ENCODE measurements around the gene OR1L6. TPM values are rescaled to one million over a fixed set of nuclear protein-coding genes. Genes with fewer than 3 reads are reported as not detected.

Gene OR1L6, protein sequence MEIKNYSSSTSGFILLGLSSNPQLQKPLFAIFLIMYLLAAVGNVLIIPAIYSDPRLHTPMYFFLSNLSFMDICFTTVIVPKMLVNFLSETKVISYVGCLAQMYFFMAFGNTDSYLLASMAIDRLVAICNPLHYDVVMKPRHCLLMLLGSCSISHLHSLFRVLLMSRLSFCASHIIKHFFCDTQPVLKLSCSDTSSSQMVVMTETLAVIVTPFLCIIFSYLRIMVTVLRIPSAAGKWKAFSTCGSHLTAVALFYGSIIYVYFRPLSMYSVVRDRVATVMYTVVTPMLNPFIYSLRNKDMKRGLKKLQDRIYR
- total RNA-seq = not detected

GRCh38 chr9:122742003-122742402 is at the start of gene OR1L6:
Gene OR1L6 (plus strand): TSS chr9:122742303. CDS start chr9:122749848, 7,545 bp downstream.
- Mint-ChIP-seq H3K4me1 (ENCODE audit: low read depth) (no peaks in the 10 kb centered on the region), H3K4me3 (no peak within 1 kb of the TSS)

GRCh38 chr9:122695696-122696095 is 46.4 kb upstream of the OR1L6 start:
- Mint-ChIP-seq H3K4me1 (ENCODE audit: low read depth) (no peaks in the 10 kb centered on the region), H3K36me3 (ENCODE audit: insufficient read depth) (peaks cover 4% of the 10 kb centered on the region), H3K9me3 (peaks cover 28% of the 10 kb centered on the region), H3K27me3 (ENCODE audit: low read depth) (no peaks in the 10 kb centered on the region), H3K4me3 (no peak overlapping the region)
- DNase-seq (no peak), ATAC-seq (no peak)

More at GRCh38 chr9:122742003-122742402, at the start of gene OR1L6:
- ATAC-seq (no peak), DNase-seq (no peak)
- no peaks in the 10 kb centered on the region for H3K36me3 Mint-ChIP-seq (ENCODE audit: insufficient read depth)
- H3K9me3 Mint-ChIP-seq = peaks cover 23% of the 10 kb centered on the region
- no peaks in the 10 kb centered on the region for H3K27me3 Mint-ChIP-seq (ENCODE audit: low read depth)

DNA sequence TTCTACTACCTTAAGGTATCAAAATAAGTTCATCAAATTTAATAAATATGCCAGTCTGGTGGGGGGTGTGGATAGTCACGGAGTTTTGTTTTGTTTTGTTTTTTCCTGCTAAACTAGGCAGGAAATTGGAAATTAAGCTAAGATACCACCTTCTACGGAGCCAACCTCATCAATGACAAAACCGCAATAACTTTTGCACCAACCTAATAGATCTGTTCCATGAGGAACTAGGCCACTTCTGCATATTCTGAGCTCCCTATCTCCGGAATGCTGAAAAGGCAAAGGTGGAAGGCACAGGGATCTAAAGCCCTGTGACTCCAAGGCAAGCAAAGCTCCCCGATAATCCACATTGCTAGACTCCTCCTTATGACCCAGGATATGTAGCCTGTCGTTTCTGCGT is 24.1 kb upstream of the OR1L6 start:
- Mint-ChIP-seq H3K9me3 (peaks cover 41% of the 10 kb centered on the region), H3K36me3 (ENCODE audit: insufficient read depth) (no peaks in the 10 kb centered on the region), H3K27me3 (ENCODE audit: low read depth) (no peaks in the 10 kb centered on the region), H3K4me1 (ENCODE audit: low read depth) (no peaks in the 10 kb centered on the region), H3K4me3 (no peak overlapping the region)
- ATAC-seq = no peak
- no peak for DNase-seq

DNA sequence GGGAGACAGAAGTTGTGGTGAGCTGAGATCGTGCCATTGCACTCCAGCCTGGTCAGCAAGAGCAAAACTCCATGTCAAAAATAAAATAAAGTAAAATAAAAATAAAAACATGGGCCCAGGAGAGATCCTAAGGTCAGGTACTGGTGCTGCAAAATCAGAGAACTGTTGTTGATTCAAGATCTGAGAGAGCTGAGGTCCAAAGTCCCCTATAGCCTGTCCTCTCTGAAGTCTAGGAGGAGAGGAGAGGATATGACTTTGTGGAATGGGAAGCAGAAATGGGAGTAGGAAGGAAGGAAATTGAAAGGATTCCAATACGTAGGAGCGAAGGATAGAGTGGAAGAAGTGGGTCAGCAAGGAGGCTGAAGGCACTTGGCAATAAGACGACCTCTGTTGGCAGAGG is 22.9 kb upstream of the OR1L6 start:
- H3K36me3 Mint-ChIP-seq (ENCODE audit: insufficient read depth) = no peaks in the 10 kb centered on the region
- H3K9me3 Mint-ChIP-seq = peaks cover 41% of the 10 kb centered on the region
- H3K27me3 Mint-ChIP-seq (ENCODE audit: low read depth) = no peaks in the 10 kb centered on the region
- H3K4me3 Mint-ChIP-seq = no peak overlapping the region
- H3K4me1 Mint-ChIP-seq (ENCODE audit: low read depth) = no peaks in the 10 kb centered on the region
- no peak for DNase-seq
- ATAC-seq = no peak

DNA sequence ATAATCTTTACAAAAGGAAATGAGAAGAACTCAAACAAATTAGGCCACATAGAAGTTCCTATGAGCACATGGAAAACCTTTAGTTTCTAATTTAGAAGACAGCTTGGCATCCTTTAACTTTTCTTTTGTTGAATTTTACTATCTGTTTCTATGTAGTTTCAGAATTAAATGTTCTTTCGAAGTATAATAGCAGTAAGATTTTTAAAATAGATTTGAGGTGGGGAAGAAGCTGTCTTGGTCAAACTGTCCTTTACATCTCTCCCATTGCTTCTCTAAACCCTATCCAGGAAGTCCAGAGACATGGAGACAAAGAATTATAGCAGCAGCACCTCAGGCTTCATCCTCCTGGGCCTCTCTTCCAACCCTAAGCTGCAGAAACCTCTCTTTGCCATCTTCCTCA is 18.4 kb upstream of the OR1L6 start, which contains the start of gene OR1L4:
Gene OR1L4, plus strand, starts transcription at position 301 of the 400 bp plus-strand sequence. Its CDS starts 0 bp downstream, at position 301.
- H3K27me3 Mint-ChIP-seq (ENCODE audit: low read depth) = no peaks in the 10 kb centered on the region
- no peaks in the 10 kb centered on the region for H3K36me3 Mint-ChIP-seq (ENCODE audit: insufficient read depth)
- ATAC-seq (no peak), DNase-seq (no peak)
- H3K9me3 Mint-ChIP-seq = peaks cover 50% of the 10 kb centered on the region
- no peak within 1 kb of the TSS for H3K4me3 Mint-ChIP-seq
- H3K4me1 Mint-ChIP-seq (ENCODE audit: low read depth) = no peaks in the 10 kb centered on the region

DNA sequence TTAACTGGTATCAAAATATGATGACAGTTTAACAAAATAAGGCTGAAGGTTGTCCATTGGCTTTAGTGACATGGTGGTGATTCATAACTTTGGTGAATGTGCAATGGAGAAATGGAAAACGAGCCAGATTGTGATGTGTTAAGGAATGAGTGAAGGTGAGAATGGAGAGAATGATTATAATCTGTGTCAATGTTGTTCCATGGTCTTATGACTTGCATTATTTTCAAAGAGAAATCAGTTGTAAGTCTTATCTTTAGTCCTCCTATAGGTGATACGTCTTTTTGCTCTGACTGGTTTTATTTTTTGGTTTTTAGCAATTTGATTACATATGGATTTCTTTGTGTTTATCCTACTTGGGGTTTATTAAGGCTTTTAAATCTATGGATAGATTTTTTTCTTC is 12.7 kb downstream of the OR1L6 start:
- H3K27me3 Mint-ChIP-seq (ENCODE audit: low read depth) = peaks cover 2% of the 10 kb centered on the region
- ATAC-seq (no peak), DNase-seq (no peak)
- H3K36me3 Mint-ChIP-seq (ENCODE audit: insufficient read depth) = peaks cover 9% of the 10 kb centered on the region
- peaks cover 28% of the 10 kb centered on the region for H3K9me3 Mint-ChIP-seq
- H3K4me3 Mint-ChIP-seq = no peak overlapping the region
- H3K4me1 Mint-ChIP-seq (ENCODE audit: low read depth) = no peaks in the 10 kb centered on the region

DNA sequence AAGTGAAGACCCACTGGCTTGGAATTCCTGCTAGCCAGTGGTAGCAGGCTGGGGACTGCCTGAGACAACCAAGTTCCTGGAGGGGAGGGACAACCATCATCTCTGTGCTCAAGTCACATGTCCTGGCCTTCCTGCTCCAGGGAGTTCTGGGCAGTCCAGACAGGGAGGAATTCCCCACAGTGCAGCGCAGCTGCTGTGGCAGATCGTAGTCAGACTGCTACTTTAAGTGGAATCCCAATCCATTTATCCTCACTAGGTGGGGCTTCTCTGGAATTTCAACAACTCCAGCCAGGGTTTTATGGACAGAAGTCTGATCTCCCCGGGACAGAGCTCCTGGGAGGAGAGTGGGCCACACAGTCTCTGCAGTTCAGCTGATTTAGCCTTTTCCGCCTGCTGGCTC is 25.7 kb downstream of the OR1L6 start:
- no peak for ATAC-seq
- no peaks in the 10 kb centered on the region for H3K27me3 Mint-ChIP-seq (ENCODE audit: low read depth)
- H3K4me3 Mint-ChIP-seq = no peak overlapping the region
- H3K36me3 Mint-ChIP-seq (ENCODE audit: insufficient read depth) = peaks cover 15% of the 10 kb centered on the region
- H3K9me3 Mint-ChIP-seq = peaks cover 52% of the 10 kb centered on the region
- no peak for DNase-seq
- H3K4me1 Mint-ChIP-seq (ENCODE audit: low read depth) = no peaks in the 10 kb centered on the region

DNA sequence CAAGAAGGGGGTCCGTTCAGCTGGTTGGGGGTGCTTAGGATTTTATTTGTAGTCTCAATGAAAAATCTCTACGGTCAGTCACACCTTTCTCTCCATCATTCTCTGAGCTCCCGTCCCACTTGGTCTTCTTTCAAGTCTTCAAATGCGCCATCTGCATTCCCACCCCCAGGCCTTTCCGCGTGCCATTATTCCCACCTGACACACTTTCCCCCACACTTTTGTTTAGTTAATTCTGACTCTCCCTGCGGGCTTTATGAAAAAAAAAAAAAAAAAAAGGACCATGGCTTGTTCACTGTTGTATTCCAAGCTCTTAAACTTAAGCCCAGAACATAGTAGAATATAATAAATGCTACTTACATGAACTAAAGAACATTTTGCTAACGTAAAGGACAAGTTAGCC is 34.9 kb downstream of the OR1L6 start:
- H3K27me3 Mint-ChIP-seq (ENCODE audit: low read depth) = no peaks in the 10 kb centered on the region
- H3K4me1 Mint-ChIP-seq (ENCODE audit: low read depth) = no peaks in the 10 kb centered on the region
- DNase-seq (no peak), ATAC-seq (no peak)
- H3K36me3 Mint-ChIP-seq (ENCODE audit: insufficient read depth) = peaks cover 7% of the 10 kb centered on the region
- no peak overlapping the region for H3K4me3 Mint-ChIP-seq
- H3K9me3 Mint-ChIP-seq = peaks cover 18% of the 10 kb centered on the region

DNA sequence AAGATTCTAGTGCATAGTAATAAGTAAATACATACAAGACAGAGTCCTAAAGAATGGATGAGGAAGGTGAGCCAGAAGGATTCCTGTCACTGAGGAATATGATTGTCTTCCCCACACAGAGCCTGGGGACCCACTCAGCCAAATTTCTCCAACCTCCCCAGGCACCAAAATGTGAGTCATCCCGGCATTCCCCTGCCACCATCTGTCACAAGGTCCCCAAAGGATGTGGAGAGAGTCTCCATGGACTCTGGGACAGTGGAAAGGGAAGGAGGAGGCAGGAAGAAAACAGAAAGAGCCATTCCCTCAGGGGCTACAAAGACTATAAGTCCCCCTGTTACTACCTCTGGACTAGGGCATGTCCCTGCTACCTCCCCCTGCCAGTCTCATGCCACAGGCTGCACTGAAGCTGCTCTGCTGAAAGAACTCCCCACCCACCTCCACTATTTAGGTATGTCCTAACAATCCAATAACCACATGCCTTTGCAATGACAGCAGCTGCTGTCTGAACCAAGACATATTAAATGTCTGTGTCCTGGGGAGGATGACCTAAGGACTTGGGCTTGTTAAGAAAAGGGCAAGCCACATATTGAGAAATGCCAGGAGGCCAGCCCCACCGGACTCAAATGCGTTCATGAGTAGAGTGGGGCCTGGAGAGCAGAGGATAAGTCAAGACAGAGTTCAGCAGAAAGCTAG is 36.0 kb downstream of the OR1L6 start:
- H3K4me1 Mint-ChIP-seq (ENCODE audit: low read depth) = no peaks in the 10 kb centered on the region
- no peak overlapping the region for H3K4me3 Mint-ChIP-seq
- peaks cover 7% of the 10 kb centered on the region for H3K9me3 Mint-ChIP-seq
- H3K27me3 Mint-ChIP-seq (ENCODE audit: low read depth) = no peaks in the 10 kb centered on the region
- DNase-seq = no peak
- ATAC-seq = no peak
- peaks cover 1% of the 10 kb centered on the region for H3K36me3 Mint-ChIP-seq (ENCODE audit: insufficient read depth)

- ATAC-seq (no peak), DNase-seq (no peak)
- Mint-ChIP-seq H3K36me3 (ENCODE audit: insufficient read depth) (no peaks in the 10 kb centered on the region), H3K4me1 (ENCODE audit: low read depth) (no peaks in the 10 kb centered on the region), H3K4me3 (no peak overlapping the region), H3K27me3 (ENCODE audit: low read depth) (no peaks in the 10 kb centered on the region), H3K9me3 (no peaks in the 10 kb centered on the region)
Observed at GRCh38 chr9:122779181-122779580, 37.1 kb downstream of the OR1L6 start.

DNA sequence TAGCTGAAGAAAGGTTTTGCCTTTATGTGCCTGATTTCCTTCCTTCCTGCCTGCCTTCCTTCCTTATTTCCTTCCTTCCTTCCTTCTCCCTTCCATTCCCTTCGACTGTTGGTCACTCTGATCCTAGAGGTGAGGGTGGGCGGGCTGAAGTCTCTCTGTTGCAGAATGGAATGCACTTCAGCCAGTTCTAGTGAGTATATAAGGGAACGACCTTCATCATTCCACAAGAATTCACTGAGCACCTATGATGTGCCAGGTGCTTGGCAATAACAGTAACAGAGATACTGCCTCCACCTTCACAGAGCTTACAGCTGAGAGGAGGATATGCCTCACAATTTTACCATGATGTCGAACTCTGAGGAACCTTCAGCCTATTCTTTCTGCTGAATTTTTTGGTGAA is 37.9 kb downstream of the OR1L6 start:
- DNase-seq = no peak

GRCh38 chr9:122781671-122782070 is 39.6 kb downstream of the OR1L6 start:
- Mint-ChIP-seq H3K4me1 (ENCODE audit: low read depth) (no peaks in the 10 kb centered on the region), H3K27me3 (ENCODE audit: low read depth) (no peaks in the 10 kb centered on the region), H3K36me3 (ENCODE audit: insufficient read depth) (no peaks in the 10 kb centered on the region), H3K9me3 (no peaks in the 10 kb centered on the region), H3K4me3 (no peak overlapping the region)
- DNase-seq (no peak), ATAC-seq (no peak)

More for the DNA sequence above, 37.9 kb downstream of the OR1L6 start:
- Mint-ChIP-seq H3K27me3 (ENCODE audit: low read depth) (no peaks in the 10 kb centered on the region), H3K36me3 (ENCODE audit: insufficient read depth) (no peaks in the 10 kb centered on the region), H3K4me3 (no peak overlapping the region), H3K4me1 (ENCODE audit: low read depth) (no peaks in the 10 kb centered on the region), H3K9me3 (no peaks in the 10 kb centered on the region)
- ATAC-seq = no peak

DNA sequence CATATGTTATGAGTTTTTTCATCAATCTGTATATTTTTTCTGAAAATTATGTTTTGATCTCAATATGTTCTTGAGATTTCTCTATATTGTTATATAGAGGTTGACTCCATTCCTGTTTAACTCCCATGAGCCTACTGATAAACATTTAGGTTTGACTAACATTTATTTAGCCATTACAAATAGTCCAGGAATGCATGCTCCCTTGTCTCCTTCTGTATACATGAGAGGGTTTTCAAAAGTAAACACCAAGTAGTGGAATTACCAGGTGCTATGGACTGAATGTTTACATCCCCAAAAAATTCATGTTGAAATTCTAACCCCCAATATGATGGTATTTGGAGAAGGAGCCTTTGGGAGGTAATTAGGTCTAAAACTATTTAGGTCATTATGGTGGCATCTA is 43.2 kb downstream of the OR1L6 start:
- Mint-ChIP-seq H3K9me3 (no peaks in the 10 kb centered on the region), H3K27me3 (ENCODE audit: low read depth) (no peaks in the 10 kb centered on the region), H3K4me3 (no peak overlapping the region), H3K36me3 (ENCODE audit: insufficient read depth) (no peaks in the 10 kb centered on the region), H3K4me1 (ENCODE audit: low read depth) (no peaks in the 10 kb centered on the region)
- ATAC-seq (no peak), DNase-seq (no peak)

DNA sequence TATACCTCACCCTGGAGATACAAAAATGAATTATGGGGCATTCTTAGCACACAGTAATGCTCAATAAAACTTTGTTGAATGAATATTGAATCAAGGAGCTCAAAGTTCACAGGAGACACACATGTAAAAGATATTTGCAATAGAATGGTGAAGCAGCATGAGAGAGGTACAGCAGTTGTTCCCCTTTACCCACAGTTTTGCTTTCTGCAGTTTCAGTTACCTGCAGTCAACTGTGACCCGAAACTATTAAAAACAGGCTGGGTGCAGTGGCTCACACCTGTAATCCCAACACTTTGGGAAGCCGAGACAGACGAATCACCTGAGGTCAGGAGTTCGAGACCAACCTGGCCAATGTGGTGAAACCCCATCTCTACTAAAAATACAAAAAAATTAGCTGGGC is 44.2 kb downstream of the OR1L6 start:
- Mint-ChIP-seq H3K36me3 (ENCODE audit: insufficient read depth) (no peaks in the 10 kb centered on the region), H3K4me1 (ENCODE audit: low read depth) (no peaks in the 10 kb centered on the region), H3K27me3 (ENCODE audit: low read depth) (no peaks in the 10 kb centered on the region), H3K9me3 (no peaks in the 10 kb centered on the region), H3K4me3 (no peak overlapping the region)
- no peak for DNase-seq
- no peak for ATAC-seq

- no peaks in the 10 kb centered on the region for H3K9me3 Mint-ChIP-seq
- H3K36me3 Mint-ChIP-seq (ENCODE audit: insufficient read depth) = no peaks in the 10 kb centered on the region
- H3K27me3 Mint-ChIP-seq (ENCODE audit: low read depth) = no peaks in the 10 kb centered on the region
- ATAC-seq = no peak
- no peaks in the 10 kb centered on the region for H3K4me1 Mint-ChIP-seq (ENCODE audit: low read depth)
- no peak for DNase-seq
- H3K4me3 Mint-ChIP-seq = no peak within 1 kb of the TSS
Observed at GRCh38 chr9:122788831-122789230, 46.7 kb downstream of the OR1L6 start, which contains the start of gene OR5C1. Gene OR5C1 (plus strand): TSS chr9:122788933. CDS start chr9:122788933, 0 bp downstream.
